Keratinocyte (primary cell): Measurements from ENCODE around the gene XIRP1. TPM values are rescaled to one million over a fixed set of nuclear protein-coding genes. Genes with fewer than 3 reads are reported as not detected.

Experiments used
- DNase-seq: peaks from one replicate; pipeline ENCODE4 v3.0.0-alpha.2; 2011; ENCODE audit warnings: low read depth, missing footprints, low spot score
- FAIRE-seq: peaks from 2 replicates; lab custom pipeline; 2011; peaks lifted over from hg19 to GRCh38; lab: Jason Lieb, UNC
- H2AFZ ChIP-seq: 2 replicates; pipeline ENCODE4 v1.6.0; 2012; ENCODE audit warnings: low read length, control low read depth, inconsistent platforms; ENCODE audit not compliant: control insufficient read depth
- H3K27ac ChIP-seq: 2 replicates; pipeline ENCODE4 v1.5.1; 2011; ENCODE audit warnings: low read length; ENCODE audit not compliant: control insufficient read depth, insufficient read depth
- H3K27me3 ChIP-seq: 3 replicates; pipeline ENCODE4 v1.6.0; 2011; ENCODE audit warnings: low read length; ENCODE audit not compliant: control insufficient read depth, insufficient read depth; ENCODE audit errors: extremely low read depth
- H3K36me3 ChIP-seq, 2 experiments: 2 replicates in 1 of 2; 3 replicates in 1 of 2; pipeline ENCODE4 v1.5.1; 2011; ENCODE audit warnings: low read length in 2 of 2, mild to moderate bottlenecking in 1 of 2; ENCODE audit not compliant: control insufficient read depth in 2 of 2, insufficient read depth in 2 of 2; ENCODE audit errors: extremely low read depth in 1 of 2
- H3K4me1 ChIP-seq: 3 replicates; pipeline ENCODE4 v1.5.1; 2011; ENCODE audit warnings: low read length; ENCODE audit not compliant: control insufficient read depth, insufficient read depth; ENCODE audit errors: extremely low read depth
- H3K4me2 ChIP-seq: 3 replicates; pipeline ENCODE4 v1.6.0; 2011; ENCODE audit warnings: low read depth, low read length; ENCODE audit not compliant: control insufficient read depth, insufficient read depth; ENCODE audit errors: extremely low read depth
- H3K4me3 ChIP-seq, 3 experiments: fragments of 200-600 bp in 1 of 3; sonication (generic) in 1 of 3; 2 replicates in 2 of 3; 3 replicates in 1 of 3; pipeline ENCODE4 v1.5.1; 2011 to 2016; ENCODE audit warnings: low read length in 3 of 3, mild to moderate bottlenecking in 3 of 3, control low read depth in 2 of 3, inconsistent platforms in 1 of 3, low read depth in 1 of 3, mixed read lengths in 1 of 3, mixed run types in 1 of 3, moderate library complexity in 1 of 3; ENCODE audit not compliant: control insufficient read depth in 2 of 3, insufficient read depth in 2 of 3; ENCODE audit errors: extremely low read depth in 1 of 3
- H3K79me2 ChIP-seq: 2 replicates; pipeline ENCODE4 v1.6.0; 2012; ENCODE audit warnings: low read length; ENCODE audit not compliant: control insufficient read depth, insufficient read depth
- H3K9ac ChIP-seq: 3 replicates; pipeline ENCODE4 v1.6.0; 2011; ENCODE audit warnings: low read length; ENCODE audit not compliant: control insufficient read depth, insufficient read depth; ENCODE audit errors: extremely low read depth
- H3K9me1 ChIP-seq: 3 replicates; pipeline ENCODE4 v1.6.0; 2011; ENCODE audit warnings: low read length; ENCODE audit not compliant: control insufficient read depth, insufficient read depth; ENCODE audit errors: extremely low read depth
- H3K9me3 ChIP-seq: 2 replicates; pipeline ENCODE4 v1.5.1; 2012; ENCODE audit warnings: low read depth, low read length; ENCODE audit not compliant: control insufficient read depth
- H4K20me1 ChIP-seq: 3 replicates; pipeline ENCODE4 v1.6.0; 2011; ENCODE audit warnings: low read length; ENCODE audit not compliant: control insufficient read depth, insufficient read depth; ENCODE audit errors: extremely low read depth
- CTCF ChIP-seq, 3 experiments: IDR thresholded peaks in 1 of 3; conservative IDR thresholded peaks in 1 of 3; optimal IDR thresholded peaks in 1 of 3; 2 replicates in 2 of 3; 3 replicates in 1 of 3; pipeline versions ENCODE3 to v1.5.1; 2011; ENCODE audit warnings: low read length in 3 of 3, mild to moderate bottlenecking in 3 of 3, moderate library complexity in 2 of 3, control low read depth in 1 of 3, inconsistent platforms in 1 of 3; ENCODE audit not compliant: insufficient read depth in 2 of 3; ENCODE audit errors: extremely low read depth in 1 of 3
- EZH2 ChIP-seq: IDR thresholded peaks from one replicate; pipeline ENCODE4 v1.6.1; 2012; ENCODE audit warnings: inconsistent platforms, mild to moderate bottlenecking, low read length, moderate library complexity
- dilution Hi-C: fragments of 300-500 bp; cut with MboI; formaldehyde crosslinking; loops from one replicate; pipeline ENCODE4 v1.7.0; 2020; ENCODE audit warnings: low sequenced_read_pairs; ENCODE audit not compliant: extremely low pct_ligation_motif_present
- polyA plus RNA-seq, 5 experiments: library from polyadenylated mRNA; depleted of rRNA in 3 of 5; stranded (reverse) in 3 of 5; stranded (forward) in 1 of 5; unstranded in 1 of 5; fragments of >200 nt; gene quantifications; 1 replicate in 1 of 5; 2 replicates in 3 of 5; 3 replicates in 1 of 5; pipeline versions ENCODE4 v1.2.1 to v1.2.3, GENCODE V29; 2011 to 2012; ENCODE audit warnings: missing spikeins in 2 of 5, low read depth in 1 of 5, low replicate concordance in 1 of 5

Gene XIRP1
- polyA plus RNA-seq, 1 donor (not counting 4 experiments of a cell fraction or from before 2014, with no cell fraction given): not detected

DNA sequence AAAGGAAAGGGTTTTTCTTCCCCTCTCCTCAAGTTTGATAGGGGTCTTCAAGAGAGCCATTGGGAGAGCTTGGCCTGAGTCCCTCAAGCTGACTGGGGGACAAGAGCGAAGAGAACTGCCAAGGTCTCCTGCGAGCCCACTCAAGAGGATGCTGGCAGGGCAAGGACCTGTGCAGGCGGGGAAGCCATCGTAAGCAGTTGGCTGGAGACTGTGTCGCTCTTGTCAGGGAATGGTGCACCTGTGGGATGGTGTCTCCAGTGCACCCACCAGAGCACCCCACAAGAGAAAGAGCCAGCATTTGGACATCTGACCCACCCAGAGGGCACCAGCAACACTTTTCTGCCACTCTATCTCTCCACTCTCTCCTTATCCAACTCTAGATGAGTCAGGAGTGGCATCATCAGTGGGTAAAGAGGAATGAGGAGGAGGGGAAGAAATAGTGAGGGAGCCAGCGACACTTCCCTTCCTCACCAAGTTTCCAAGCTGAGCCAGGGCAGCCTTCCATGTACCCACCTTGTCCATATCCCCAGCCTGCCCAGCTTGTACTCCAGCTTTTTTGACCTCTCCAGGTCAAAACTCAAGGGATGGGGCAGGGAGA, 13.6 kb upstream of the XIRP1 start:
- peaks cover 26% of the 10 kb centered on the region for H3K27me3 ChIP-seq
- H3K9me3 ChIP-seq: no peaks in the 10 kb centered on the region
- H3K9ac ChIP-seq: no peak overlapping the region
- H3K27ac ChIP-seq: no peak overlapping the region
- H4K20me1 ChIP-seq: no peaks in the 10 kb centered on the region
- no peak overlapping the region for H2AFZ ChIP-seq
- TF ChIP-seq EZH2 (no peak), CTCF (optimal IDR thresholded peaks at IDR 0.05 in 1 of 3, IDR thresholded peaks at IDR 0.05 in 1 of 3, conservative IDR thresholded peaks at IDR 0.05 in 1 of 3; ENCODE audit: extremely low read depth in 1 of 3, insufficient read depth in 2 of 3, low read length in 3 of 3) (no peak)
- no peak overlapping the region for H3K4me2 ChIP-seq
- no peaks in the 10 kb centered on the region for H3K79me2 ChIP-seq
- no peak for FAIRE-seq
- no peaks in the 10 kb centered on the region for H3K36me3 ChIP-seq
- H3K4me1 ChIP-seq: no peaks in the 10 kb centered on the region
- DNase-seq: no peak
- dilution Hi-C loops: no loop called here
- no peaks in the 10 kb centered on the region for H3K9me1 ChIP-seq
- no peak overlapping the region for H3K4me3 ChIP-seq

DNA sequence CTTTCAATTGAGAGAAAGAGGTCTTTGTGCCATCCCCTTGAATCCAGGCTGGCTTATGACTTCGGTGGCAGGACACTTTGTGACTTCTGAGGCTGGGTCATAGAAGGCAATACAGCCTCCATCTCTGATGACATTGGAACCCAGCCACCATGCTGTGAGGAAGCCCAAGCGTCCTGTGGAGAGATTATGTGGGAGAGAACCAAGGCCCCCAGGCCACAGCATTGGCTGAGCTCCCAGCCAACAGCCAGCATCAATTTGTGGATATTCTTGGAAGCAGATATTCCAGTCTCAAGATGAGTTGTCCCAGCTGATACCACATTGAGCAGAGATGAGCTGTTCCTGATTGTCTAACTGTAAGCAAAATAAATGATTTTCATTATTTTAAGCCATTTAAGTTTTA, 12.7 kb upstream of the XIRP1 start:
- DNase-seq (no peak), FAIRE-seq (no peak)
- no peak overlapping the region for H3K27ac ChIP-seq
- no peak overlapping the region for H3K9ac ChIP-seq
- H3K79me2 ChIP-seq: no peaks in the 10 kb centered on the region
- dilution Hi-C loops: no loop called here
- peaks cover 24% of the 10 kb centered on the region for H3K27me3 ChIP-seq
- H3K9me1 ChIP-seq: no peaks in the 10 kb centered on the region
- H3K36me3 ChIP-seq: no peaks in the 10 kb centered on the region
- no peaks in the 10 kb centered on the region for H3K9me3 ChIP-seq
- no peak overlapping the region for H3K4me3 ChIP-seq
- no peak overlapping the region for H2AFZ ChIP-seq
- no peaks in the 10 kb centered on the region for H4K20me1 ChIP-seq
- no peak overlapping the region for H3K4me2 ChIP-seq
- H3K4me1 ChIP-seq: no peaks in the 10 kb centered on the region
- TF ChIP-seq EZH2 (no peak), CTCF (optimal IDR thresholded peaks at IDR 0.05 in 1 of 3, IDR thresholded peaks at IDR 0.05 in 1 of 3, conservative IDR thresholded peaks at IDR 0.05 in 1 of 3; ENCODE audit: extremely low read depth in 1 of 3, insufficient read depth in 2 of 3, low read length in 3 of 3) (no peak)
